Activated naive CD8-positive, alpha-beta T cell treated with anti-CD3 and anti-CD28 coated beads for 36 hours (primary cell): ENCODE results near the gene AIG1. TPM values are rescaled to one million over a fixed set of nuclear protein-coding genes. Genes with fewer than 3 reads are reported as not detected.
"Not testable (repeated sequence)": the region's sequence is repeated elsewhere in the genome, so short reads cannot be mapped to it uniquely, and the experiment has no call there.

Experiments
- DNase-seq: peaks from one replicate; pipeline ENCODE4 v3.0.0; 2021
- H3K27ac Mint-ChIP-seq: one replicate; pipeline ENCODE4 v1.8.0; 2022; ENCODE audit warnings: mild to moderate bottlenecking, moderate library complexity, mixed read lengths
- H3K27me3 Mint-ChIP-seq: one replicate; pipeline ENCODE4 v1.8.0; 2022; ENCODE audit warnings: mild to moderate bottlenecking, mixed read lengths
- H3K36me3 Mint-ChIP-seq: one replicate; pipeline ENCODE4 v1.8.0; 2021; ENCODE audit warnings: mild to moderate bottlenecking, mixed read lengths
- H3K4me1 Mint-ChIP-seq: one replicate; pipeline ENCODE4 v1.8.0; 2021; ENCODE audit warnings: mixed read lengths
- H3K4me3 Mint-ChIP-seq: one replicate; pipeline ENCODE4 v1.8.0; 2022; ENCODE audit warnings: mild to moderate bottlenecking, moderate library complexity, mixed read lengths
- H3K9me3 Mint-ChIP-seq: one replicate; pipeline ENCODE4 v1.8.0; 2022; ENCODE audit warnings: mixed read lengths
- total RNA-seq, 2 experiments: library from RNA; stranded (reverse); gene quantifications; one replicate each; pipeline ENCODE4 v1.2.3, GENCODE V29; 2021

Gene AIG1
- total RNA-seq, 2 experiments from 2014 or later: 19.8 to 20.1 TPM

DNA sequence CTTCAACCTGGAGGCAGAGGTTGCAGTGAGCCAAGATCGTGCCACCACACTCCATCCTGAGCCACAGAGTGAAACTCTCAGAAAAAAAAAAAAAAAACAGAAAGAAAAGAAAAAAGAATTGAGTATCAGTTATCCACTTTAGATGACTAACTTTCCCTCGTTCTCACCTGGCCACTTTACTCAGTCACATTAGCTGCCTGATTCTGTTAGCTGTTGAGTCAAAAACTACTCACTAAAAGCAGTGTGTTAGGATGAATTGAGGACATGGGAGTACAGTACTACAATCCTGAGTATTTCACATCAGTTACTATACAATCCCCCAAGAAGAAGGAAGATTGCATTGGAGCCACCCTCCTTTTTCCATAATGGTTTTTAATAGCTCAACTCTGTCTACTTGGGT lies 275.2 kb downstream of the AIG1 start:
- peaks cover 13% of the 10 kb centered on the region for H3K4me1 Mint-ChIP-seq
- peaks cover 7% of the 10 kb centered on the region for H3K36me3 Mint-ChIP-seq

DNA sequence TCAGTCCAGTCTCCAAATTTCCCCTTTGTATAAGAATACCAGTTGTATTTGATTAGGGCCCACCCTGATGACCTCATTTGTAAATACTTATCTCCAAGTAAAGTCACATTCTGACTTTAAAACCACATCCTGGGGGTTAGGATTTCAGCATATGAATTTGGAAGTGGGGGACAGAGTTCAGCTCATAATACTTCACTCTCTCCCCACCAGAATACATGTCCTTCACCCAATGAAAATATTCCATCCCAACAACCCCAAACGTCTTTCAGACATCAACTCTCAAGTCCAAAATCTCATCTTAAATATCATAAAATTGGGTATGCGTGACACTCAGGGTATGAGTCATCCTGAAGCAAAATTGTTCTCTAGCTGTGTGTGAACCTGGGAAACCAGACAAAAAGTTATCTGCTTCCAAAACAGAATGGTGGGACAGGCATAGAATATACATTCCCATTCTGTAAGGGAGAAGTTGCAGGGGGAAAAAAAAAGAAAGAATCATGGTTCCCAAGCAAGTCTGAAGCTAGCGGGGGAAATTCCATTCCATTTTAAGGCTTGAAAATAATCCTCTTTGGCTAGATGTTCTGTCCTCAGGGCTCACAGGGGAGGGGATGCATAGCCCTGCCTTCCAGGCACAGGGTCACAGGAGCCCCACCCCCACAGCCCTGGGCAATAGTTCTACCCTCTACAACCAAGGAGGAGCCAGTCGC lies 275.9 kb downstream of the AIG1 start:
- Mint-ChIP-seq H3K27ac (no peak overlapping the region), H3K27me3 (no peaks in the 10 kb centered on the region), H3K36me3 (peaks cover 7% of the 10 kb centered on the region), H3K4me3 (no peak overlapping the region), H3K4me1 (peaks cover 13% of the 10 kb centered on the region), H3K9me3 (peaks cover 4% of the 10 kb centered on the region)
- no peak for DNase-seq

More for the DNA sequence above, 275.2 kb downstream of the AIG1 start:
- H3K27ac Mint-ChIP-seq: no peak overlapping the region
- no peak overlapping the region for H3K4me3 Mint-ChIP-seq
- DNase-seq: no peak
- peaks cover 4% of the 10 kb centered on the region for H3K9me3 Mint-ChIP-seq
- no peaks in the 10 kb centered on the region for H3K27me3 Mint-ChIP-seq

DNA sequence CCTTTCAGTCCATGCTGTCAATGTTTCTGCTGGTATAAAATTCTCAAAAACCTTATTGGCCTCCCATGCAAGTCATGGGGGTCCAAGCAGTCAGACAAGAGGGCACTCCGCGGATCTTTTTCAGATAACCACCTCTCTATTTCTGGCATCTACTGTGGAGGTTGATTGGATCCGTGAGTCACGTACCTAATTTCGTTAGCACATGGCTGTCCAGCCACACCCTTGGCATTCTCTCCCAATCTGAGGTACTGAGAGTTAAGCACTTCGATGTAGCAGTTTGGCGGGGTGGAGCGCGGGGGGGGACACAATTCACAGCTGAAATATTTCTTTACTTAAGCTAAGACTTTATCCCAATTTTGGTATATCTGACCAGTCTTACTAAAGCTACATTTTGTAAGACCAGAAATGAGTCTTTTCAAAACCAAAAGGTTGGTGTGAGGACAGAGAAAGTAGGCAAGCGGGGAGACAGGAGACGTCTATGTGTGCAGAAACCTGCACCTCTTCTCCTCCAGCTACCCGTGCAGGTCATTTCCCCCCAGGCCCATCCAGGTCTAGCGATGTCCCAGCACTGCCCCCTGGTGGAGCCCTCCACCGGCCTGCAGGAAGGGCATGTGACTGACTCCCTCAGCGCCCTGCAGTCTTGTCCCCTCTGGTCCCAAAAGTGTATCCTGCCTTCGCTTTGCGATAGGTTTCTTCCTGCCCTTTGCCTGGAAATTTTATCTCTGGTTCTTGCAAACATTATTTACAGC lies 276.7 kb downstream of the AIG1 start:
- Mint-ChIP-seq H3K36me3 (peaks cover 7% of the 10 kb centered on the region), H3K4me1 (peaks cover 13% of the 10 kb centered on the region), H3K27me3 (no peaks in the 10 kb centered on the region), H3K4me3 (no peak overlapping the region), H3K9me3 (peaks cover 4% of the 10 kb centered on the region), H3K27ac (no peak overlapping the region)
- peak; percentile 52 for DNase-seq

DNA sequence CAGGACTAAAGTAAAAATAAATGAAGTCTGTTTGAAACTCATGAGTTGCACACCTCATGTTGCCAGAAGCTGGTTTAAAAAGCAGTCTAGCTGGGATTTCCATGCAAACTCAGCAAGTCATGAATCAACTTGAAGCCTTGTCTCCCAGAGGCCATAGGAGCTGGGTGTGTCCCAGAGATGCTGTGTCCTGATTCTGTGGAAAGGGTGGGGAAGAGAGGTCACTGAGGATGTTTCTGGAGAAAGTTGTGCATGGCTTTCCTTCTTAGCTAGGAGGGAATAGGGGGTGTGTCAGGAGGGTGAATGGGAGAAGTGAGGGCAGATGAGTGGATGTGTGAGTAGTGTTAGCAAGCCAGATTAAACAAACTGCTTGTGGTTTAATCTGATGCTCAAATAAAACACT lies 278.5 kb downstream of the AIG1 start:
- H3K4me1 Mint-ChIP-seq: peaks cover 9% of the 10 kb centered on the region
- H3K9me3 Mint-ChIP-seq: peaks cover 4% of the 10 kb centered on the region
- H3K27ac Mint-ChIP-seq: no peak overlapping the region

DNA sequence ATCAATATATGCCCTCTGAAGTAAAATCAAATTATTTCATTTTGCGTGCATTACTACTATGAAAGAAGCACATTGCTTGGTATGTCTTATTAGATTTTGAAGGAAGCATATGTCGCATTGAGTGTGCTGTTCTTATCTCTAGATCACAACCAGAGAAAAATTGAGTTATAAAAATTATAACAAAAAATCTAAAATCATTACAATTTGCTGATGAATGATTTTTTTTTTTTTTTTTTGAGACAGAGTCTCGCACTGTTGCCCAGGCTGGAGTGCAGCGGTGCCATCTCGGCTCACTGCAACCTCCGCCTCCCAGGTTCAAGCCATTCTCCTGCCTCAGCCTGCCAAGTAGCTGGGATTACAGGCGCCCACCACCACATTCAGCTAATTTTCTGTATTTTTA lies 284.8 kb downstream of the AIG1 start:
- not testable (repeated sequence) for H3K9me3 Mint-ChIP-seq, H3K27me3 Mint-ChIP-seq, H3K27ac Mint-ChIP-seq, H3K4me1 Mint-ChIP-seq, H3K36me3 Mint-ChIP-seq, H3K4me3 Mint-ChIP-seq, DNase-seq

More for the DNA sequence above, 278.5 kb downstream of the AIG1 start:
- no peaks in the 10 kb centered on the region for H3K27me3 Mint-ChIP-seq
- no peak overlapping the region for H3K4me3 Mint-ChIP-seq
- H3K36me3 Mint-ChIP-seq: peaks cover 6% of the 10 kb centered on the region
- DNase-seq: no peak

DNA sequence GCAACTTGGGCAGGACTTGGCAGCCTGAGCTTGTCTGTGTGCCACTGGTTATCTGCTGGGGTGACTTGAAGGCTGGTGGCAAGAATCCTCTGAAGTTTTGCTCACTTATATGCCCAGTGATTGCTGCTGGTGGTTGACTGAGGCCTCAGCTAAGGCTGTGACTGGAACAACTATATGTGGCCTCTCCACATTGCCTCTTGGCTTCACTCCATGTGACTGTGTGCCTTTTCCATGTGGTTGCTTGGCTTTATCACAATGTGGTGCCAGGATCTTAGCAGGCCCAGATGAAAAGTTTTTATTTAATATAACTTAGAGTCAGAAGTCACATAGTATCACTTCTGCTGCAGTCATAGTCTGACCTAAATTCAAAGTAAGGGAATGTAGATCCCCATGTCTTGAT lies 285.3 kb downstream of the AIG1 start:
- Mint-ChIP-seq H3K36me3 (no peaks in the 10 kb centered on the region), H3K4me3 (no peak overlapping the region)
- DNase-seq: no peak

DNA sequence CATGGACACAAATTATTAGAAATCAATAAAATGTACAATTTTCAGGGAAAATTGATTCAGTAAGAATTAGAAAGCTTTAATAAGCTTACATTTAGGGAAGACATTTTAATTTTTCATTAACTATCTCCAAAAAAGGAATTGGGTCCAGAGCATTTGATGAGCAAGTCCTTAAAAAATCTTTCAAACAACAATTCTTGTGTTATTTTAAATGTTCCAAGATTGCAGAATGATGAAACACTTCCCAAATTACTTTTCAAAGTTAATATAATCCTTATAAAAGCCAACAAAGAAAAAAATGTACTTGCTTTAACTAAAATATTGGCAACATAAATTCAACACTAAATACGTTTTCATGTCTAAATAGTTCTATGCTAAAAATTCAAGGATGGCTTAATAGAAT lies 287.8 kb downstream of the AIG1 start:
- Mint-ChIP-seq H3K27ac (no peak overlapping the region), H3K4me3 (no peak overlapping the region), H3K36me3 (no peaks in the 10 kb centered on the region), H3K27me3 (no peaks in the 10 kb centered on the region), H3K9me3 (peaks cover 2% of the 10 kb centered on the region), H3K4me1 (no peaks in the 10 kb centered on the region)
- no peak for DNase-seq

More for the DNA sequence above, 285.3 kb downstream of the AIG1 start:
- Mint-ChIP-seq H3K9me3 (no peaks in the 10 kb centered on the region), H3K27me3 (no peaks in the 10 kb centered on the region), H3K4me1 (no peaks in the 10 kb centered on the region), H3K27ac (no peak overlapping the region)

DNA sequence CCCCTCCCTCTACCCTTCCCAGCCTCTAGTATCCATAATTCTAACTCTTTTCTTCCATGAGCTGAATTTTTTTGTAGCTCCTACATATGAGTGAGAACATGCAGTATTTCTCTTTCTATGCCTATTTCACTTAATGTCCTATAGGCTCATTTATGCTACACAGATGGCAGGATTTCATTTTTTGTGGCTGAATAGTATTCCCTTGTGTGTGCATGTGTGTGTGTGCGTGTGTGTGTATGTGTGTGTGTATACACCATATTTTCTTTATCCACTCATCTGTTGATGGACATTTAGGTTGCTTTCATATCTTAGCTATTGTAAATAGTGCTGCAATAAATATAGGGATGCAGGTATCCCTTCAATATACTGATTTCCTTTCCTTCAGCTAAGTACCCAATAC lies 288.8 kb downstream of the AIG1 start:
- Mint-ChIP-seq H3K27ac (no peak overlapping the region), H3K9me3 (peaks cover 7% of the 10 kb centered on the region), H3K27me3 (no peaks in the 10 kb centered on the region), H3K36me3 (peaks cover 6% of the 10 kb centered on the region), H3K4me1 (no peaks in the 10 kb centered on the region), H3K4me3 (no peak overlapping the region)
- DNase-seq: no peak

DNA sequence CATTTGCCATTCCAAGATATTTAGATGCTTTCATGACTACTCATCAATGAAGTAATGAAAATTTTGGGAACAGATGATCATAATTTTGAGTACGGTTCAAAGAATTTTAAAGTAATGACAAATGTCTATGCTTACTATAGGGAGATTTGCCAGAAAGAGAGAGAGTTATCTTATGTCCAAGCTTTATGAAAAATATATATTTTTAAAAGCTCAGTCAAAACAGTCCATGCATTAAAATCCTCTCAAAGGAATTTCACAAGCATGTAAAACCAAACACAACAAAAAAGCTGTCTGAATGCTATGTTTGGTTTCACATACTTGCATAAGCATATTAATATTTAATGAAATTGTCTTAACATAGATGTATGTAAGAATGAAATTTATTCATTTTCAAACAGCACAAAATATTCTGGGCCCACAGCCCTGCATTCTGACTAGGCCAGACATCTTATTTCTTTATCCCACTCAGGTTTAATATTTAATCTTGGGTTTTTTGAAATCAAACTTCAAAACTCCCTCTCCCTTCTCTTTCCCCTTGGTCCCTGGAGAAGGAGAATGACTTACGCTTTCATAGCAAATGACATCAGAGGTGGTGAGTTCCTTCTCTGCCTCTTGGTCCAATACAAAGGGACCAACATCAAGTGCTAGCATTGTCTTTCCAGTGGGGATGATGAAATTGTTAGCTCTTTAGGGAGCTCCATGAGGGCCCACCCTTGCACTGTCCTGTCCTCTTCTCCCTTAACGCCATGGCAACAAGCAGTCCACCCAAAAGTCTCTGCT lies 295.6 kb downstream of the AIG1 start:
- Mint-ChIP-seq H3K4me3 (no peak overlapping the region), H3K27me3 (peaks cover 3% of the 10 kb centered on the region), H3K4me1 (no peaks in the 10 kb centered on the region), H3K36me3 (peaks cover 6% of the 10 kb centered on the region), H3K27ac (no peak overlapping the region), H3K9me3 (peaks cover 7% of the 10 kb centered on the region)
- DNase-seq: no peak

DNA sequence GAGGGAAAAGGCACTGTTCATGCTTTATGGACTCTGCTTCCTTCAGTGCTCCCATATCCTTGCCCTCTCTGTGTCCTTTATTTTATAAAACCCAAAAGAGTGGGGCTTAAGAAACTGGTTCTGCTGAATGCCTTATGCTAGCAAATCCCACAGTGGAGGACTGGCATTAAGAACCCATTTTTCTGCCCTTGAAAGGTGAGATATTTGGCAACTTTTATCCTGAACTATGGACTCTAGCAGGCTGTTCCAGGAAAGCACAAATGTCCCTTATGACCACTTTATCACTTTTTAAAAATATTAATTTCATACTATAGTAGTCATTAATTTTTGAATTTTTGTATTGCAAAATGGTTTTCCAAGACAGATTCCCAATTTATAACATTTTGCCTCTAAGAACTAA lies 296.5 kb downstream of the AIG1 start:
- DNase-seq: no peak
- peaks cover 7% of the 10 kb centered on the region for H3K9me3 Mint-ChIP-seq

DNA sequence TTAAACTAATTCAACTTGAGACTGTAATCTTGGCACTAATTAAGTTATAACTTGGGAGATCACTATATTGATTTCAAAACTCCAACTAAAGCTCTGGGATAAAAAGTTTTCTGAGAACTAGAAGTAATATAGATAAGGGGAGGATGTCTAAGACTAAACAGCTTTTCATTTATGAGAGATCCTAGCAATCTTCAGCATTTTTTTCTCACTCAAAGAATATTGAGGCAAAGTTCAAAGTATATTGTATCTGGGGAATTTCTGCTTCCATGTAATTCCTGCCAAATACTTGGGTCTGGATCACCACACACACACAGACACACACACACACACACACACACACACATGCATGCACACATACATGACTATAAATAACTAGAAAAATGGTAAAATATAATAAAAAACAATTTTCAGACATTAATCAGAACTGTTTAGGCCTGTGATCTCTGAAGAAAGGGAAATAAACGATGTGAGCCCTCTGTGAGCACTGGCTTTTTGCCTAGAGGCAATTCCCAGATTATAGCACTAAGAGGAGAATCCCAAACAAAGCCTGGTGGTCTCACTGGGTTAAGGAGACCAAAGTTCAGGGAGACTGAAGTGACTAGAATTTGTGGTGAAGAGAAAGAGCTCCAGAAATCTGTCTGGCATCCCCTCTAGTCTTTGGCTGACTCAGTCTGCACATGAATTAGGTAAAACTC lies 297.0 kb downstream of the AIG1 start:
- no peak overlapping the region for H3K4me3 Mint-ChIP-seq
- H3K27ac Mint-ChIP-seq: no peak overlapping the region
- H3K4me1 Mint-ChIP-seq: no peaks in the 10 kb centered on the region
- no peak for DNase-seq
- H3K36me3 Mint-ChIP-seq: peaks cover 6% of the 10 kb centered on the region
- H3K27me3 Mint-ChIP-seq: peaks cover 3% of the 10 kb centered on the region
- H3K9me3 Mint-ChIP-seq: peaks cover 6% of the 10 kb centered on the region

More for the DNA sequence above, 296.5 kb downstream of the AIG1 start:
- H3K4me3 Mint-ChIP-seq: no peak overlapping the region
- peaks cover 6% of the 10 kb centered on the region for H3K36me3 Mint-ChIP-seq
- peaks cover 3% of the 10 kb centered on the region for H3K27me3 Mint-ChIP-seq
- H3K27ac Mint-ChIP-seq: no peak overlapping the region
- H3K4me1 Mint-ChIP-seq: no peaks in the 10 kb centered on the region

DNA sequence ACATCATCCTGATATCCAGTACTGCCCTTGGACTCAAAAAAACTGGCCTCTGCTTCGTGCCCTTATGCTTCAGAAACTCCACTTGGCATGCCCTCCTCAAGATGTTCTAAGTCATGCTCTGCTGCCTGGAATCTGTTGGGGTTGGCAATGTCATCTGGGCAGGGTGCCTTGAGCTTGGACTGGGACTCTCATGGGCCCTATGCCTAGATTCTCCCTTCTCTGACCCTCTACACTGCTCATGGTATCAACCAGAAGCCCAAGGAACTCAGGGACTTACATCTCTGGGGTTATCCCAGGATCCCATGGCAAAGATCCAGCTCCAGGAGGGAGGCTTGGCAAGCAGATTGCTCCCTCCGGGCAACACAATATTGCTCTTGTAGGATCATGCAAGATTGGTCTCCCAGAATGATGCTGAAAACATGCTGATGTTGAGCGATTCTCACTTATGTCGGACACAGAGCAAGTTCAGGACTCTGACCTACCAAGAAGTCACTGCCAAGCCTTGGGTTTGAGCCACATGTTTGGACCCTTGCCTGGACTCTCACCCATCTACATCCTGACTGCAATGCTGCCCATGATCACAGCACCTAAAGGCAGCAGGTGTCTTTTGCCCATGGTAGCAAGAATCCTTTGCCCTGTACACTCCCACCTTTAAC lies 301.0 kb downstream of the AIG1 start:
- no peak overlapping the region for H3K4me3 Mint-ChIP-seq
- no peak overlapping the region for H3K27ac Mint-ChIP-seq
- H3K4me1 Mint-ChIP-seq: no peaks in the 10 kb centered on the region

DNA sequence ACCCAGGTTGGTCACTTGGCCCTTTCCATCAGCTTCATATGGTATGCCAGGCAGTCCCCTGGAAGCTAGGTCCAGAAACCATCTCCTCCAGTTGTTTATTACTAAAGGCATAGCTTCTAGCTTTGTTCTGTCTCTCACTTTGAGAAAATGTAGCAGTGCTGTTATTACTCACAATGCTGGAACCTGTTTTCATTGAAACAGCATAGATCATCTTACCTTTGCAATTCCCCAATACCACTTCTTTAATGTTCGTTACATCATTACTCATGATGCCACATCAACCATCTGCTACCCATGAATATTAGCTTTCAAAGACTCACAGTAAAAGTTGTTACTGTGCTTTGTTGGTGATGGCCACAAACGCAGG lies 301.5 kb downstream of the AIG1 start:
- Mint-ChIP-seq H3K27ac (no peak overlapping the region), H3K4me3 (no peak overlapping the region), H3K9me3 (no peaks in the 10 kb centered on the region), H3K4me1 (peaks cover 3% of the 10 kb centered on the region), H3K36me3 (no peaks in the 10 kb centered on the region), H3K27me3 (peaks cover 3% of the 10 kb centered on the region)
- no peak for DNase-seq

More for the DNA sequence above, 301.0 kb downstream of the AIG1 start:
- no peaks in the 10 kb centered on the region for H3K36me3 Mint-ChIP-seq
- no peak for DNase-seq
- H3K27me3 Mint-ChIP-seq: peaks cover 3% of the 10 kb centered on the region
- H3K9me3 Mint-ChIP-seq: no peaks in the 10 kb centered on the region

DNA sequence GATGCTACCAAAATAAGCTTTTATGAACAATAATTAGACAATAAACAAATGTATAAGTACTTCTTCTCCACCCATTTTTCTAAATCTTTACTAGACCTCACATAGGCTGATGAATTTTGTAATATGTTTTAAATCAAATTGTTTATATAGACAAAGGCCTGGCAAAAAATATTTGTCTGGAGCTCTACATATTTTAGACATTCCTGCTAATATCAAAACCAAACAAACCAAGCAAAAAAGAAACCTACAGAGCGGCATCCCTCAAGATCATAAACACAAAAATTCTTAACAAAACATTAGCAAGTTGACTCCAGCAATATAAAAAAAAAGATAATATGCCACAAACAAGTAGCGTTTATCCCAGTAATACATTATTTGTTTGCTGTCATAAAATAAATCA lies 302.6 kb downstream of the AIG1 start:
- Mint-ChIP-seq H3K4me3 (no peak overlapping the region), H3K27ac (no peak overlapping the region), H3K36me3 (no peaks in the 10 kb centered on the region), H3K9me3 (no peaks in the 10 kb centered on the region), H3K4me1 (peaks cover 5% of the 10 kb centered on the region), H3K27me3 (peaks cover 2% of the 10 kb centered on the region)
- no peak for DNase-seq
